GM23338 (cell line): ENCODE data around the gene CCR4.

Experiments used
- CREB1 ChIP-seq: fragments of 250-450 bp; sonication (Bioruptor Pico); IDR thresholded peaks from 2 replicates; pipeline ENCODE4 v1.5.0; 2020; ENCODE audit warnings: low read depth, mild to moderate bottlenecking, moderate library complexity
- EZH2 ChIP-seq: fragments of 200-600 bp; sonication (generic); IDR thresholded peaks from one replicate; pipeline ENCODE4 v1.8.0; 2017; ENCODE audit warnings: antibody characterized with exemption, mild to moderate bottlenecking, low read depth; ENCODE audit not compliant: unreplicated experiment
- POLR2AphosphoS5 ChIP-seq: IDR thresholded peaks from 2 replicates; pipeline ENCODE4 v1.6.1; 2016; ENCODE audit warnings: antibody characterized with exemption, low read depth
- ZNF331 ChIP-seq: fragments of 250-450 bp; sonication (Bioruptor Pico); IDR thresholded peaks from 2 replicates; pipeline ENCODE4 v1.5.0; 2020; ENCODE audit warnings: low read depth, mild to moderate bottlenecking, moderate library complexity
- TF ChIP-seq, protein P1 (sequence below), 2 experiments: fragments of 200-600 bp in 1 of 2; sonication (generic) in 1 of 2; conservative IDR thresholded peaks; 2 replicates each; pipeline versions ENCODE4 v1.5.1 to v1.6.1; 2016 to 2017; ENCODE audit warnings: antibody characterized with exemption in 2 of 2, low read depth in 2 of 2, mild to moderate bottlenecking in 2 of 2, moderate library complexity in 1 of 2
- TF ChIP-seq, protein P2 (sequence below): IDR thresholded peaks from one replicate; pipeline ENCODE4 v1.6.1; 2018; ENCODE audit warnings: antibody characterized with exemption; ENCODE audit not compliant: unreplicated experiment

DNA sequence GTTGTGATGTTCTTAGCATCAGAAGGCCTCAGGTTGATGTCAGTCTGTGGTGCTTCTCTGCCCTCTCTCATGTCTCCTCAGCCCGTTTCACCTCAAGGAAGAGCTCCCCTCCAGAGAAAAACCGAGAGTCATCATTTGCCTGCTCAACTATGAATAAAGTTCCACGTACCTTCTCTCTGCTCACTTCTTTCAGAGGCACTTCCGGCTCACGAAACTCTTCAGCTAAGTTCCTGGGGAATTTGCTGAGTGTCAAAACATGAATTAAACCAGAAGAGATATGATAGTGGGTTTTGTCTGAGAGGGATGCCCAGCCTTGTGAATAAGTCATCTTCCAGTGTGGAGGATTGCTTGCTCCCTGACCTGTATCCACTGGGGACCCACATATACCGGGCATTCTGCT, 37.7 kb downstream of the CCR4 start:
- no peak for TF ChIP-seq POLR2AphosphoS5
- TF ChIP-seq, protein P1, sequence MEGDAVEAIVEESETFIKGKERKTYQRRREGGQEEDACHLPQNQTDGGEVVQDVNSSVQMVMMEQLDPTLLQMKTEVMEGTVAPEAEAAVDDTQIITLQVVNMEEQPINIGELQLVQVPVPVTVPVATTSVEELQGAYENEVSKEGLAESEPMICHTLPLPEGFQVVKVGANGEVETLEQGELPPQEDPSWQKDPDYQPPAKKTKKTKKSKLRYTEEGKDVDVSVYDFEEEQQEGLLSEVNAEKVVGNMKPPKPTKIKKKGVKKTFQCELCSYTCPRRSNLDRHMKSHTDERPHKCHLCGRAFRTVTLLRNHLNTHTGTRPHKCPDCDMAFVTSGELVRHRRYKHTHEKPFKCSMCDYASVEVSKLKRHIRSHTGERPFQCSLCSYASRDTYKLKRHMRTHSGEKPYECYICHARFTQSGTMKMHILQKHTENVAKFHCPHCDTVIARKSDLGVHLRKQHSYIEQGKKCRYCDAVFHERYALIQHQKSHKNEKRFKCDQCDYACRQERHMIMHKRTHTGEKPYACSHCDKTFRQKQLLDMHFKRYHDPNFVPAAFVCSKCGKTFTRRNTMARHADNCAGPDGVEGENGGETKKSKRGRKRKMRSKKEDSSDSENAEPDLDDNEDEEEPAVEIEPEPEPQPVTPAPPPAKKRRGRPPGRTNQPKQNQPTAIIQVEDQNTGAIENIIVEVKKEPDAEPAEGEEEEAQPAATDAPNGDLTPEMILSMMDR (conservative IDR thresholded peaks at IDR 0.05; ENCODE audit: low read depth in 2 of 2) = no peak
- no peak for TF ChIP-seq EZH2
- TF ChIP-seq, protein P2, sequence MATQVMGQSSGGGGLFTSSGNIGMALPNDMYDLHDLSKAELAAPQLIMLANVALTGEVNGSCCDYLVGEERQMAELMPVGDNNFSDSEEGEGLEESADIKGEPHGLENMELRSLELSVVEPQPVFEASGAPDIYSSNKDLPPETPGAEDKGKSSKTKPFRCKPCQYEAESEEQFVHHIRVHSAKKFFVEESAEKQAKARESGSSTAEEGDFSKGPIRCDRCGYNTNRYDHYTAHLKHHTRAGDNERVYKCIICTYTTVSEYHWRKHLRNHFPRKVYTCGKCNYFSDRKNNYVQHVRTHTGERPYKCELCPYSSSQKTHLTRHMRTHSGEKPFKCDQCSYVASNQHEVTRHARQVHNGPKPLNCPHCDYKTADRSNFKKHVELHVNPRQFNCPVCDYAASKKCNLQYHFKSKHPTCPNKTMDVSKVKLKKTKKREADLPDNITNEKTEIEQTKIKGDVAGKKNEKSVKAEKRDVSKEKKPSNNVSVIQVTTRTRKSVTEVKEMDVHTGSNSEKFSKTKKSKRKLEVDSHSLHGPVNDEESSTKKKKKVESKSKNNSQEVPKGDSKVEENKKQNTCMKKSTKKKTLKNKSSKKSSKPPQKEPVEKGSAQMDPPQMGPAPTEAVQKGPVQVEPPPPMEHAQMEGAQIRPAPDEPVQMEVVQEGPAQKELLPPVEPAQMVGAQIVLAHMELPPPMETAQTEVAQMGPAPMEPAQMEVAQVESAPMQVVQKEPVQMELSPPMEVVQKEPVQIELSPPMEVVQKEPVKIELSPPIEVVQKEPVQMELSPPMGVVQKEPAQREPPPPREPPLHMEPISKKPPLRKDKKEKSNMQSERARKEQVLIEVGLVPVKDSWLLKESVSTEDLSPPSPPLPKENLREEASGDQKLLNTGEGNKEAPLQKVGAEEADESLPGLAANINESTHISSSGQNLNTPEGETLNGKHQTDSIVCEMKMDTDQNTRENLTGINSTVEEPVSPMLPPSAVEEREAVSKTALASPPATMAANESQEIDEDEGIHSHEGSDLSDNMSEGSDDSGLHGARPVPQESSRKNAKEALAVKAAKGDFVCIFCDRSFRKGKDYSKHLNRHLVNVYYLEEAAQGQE = no peak
- no peak for TF ChIP-seq CREB1 (CRISPR knock-in tag)
- no peak for TF ChIP-seq ZNF331 (CRISPR knock-in tag)
